K562 (cell line): Measurements from ENCODE around the gene CISD3. TPM values are rescaled to one million over a fixed set of nuclear protein-coding genes. Genes with fewer than 3 reads are reported as not detected.

Experiments
- ATAC-seq: fragments of 200-7000 bp; cut with Tn5 transposase; 3 replicates; pipeline ENCODE4 v1.9.1; 2020; ENCODE audit warnings: moderate library complexity
- BruUV-seq: library from RNA; stranded (reverse); fragments of 400-500 nt; replicated peaks from 2 replicates; lab custom pipeline; 2021; lab: Mats Ljungman, UMichigan
- CTCF ChIA-PET: fragments of 300-600 bp; formaldehyde crosslinking; extraction: SDS; loops from one replicate; lab custom pipeline; 2021; ENCODE audit warnings: low intra/inter-chr PET ratio; lab: Yijun Ruan, JAX
- POLR2A ChIA-PET: fragments of 300-600, 350-650 bp; sonication (Branson Sonifier 250); formaldehyde crosslinking; extraction: SDS; loops from one replicate; lab custom pipeline; 2021; ENCODE audit warnings: antibody characterized with exemption, inconsistent platforms; lab: Yijun Ruan, JAX
- DNase-seq, 4 experiments: peaks; one replicate each; pipeline versions ENCODE4 v3.0.0 to v3.0.0-alpha.2; 2011 to 2018; ENCODE audit warnings: low spot score in 3 of 4, mixed read lengths in 3 of 4; ENCODE audit errors: extremely low read depth in 1 of 4
- FAIRE-seq: peaks from 2 replicates; lab custom pipeline; 2011; peaks lifted over from hg19 to GRCh38; lab: Jason Lieb, UNC
- H2AFZ ChIP-seq: 2 replicates; pipeline ENCODE4 v1.6.0; 2011; ENCODE audit warnings: low read depth, low read length, control low read depth, inconsistent platforms
- H3K27ac ChIP-seq: fragments of 200-600 bp; 3 replicates; pipeline ENCODE4 v1.8.0; 2011; ENCODE audit warnings: low read depth, mild to moderate bottlenecking, control low read depth, inconsistent platforms, low read length, moderate library complexity, mixed read lengths; ENCODE audit errors: extremely low read depth
- H3K27me3 ChIP-seq, 2 experiments: fragments of 300-600 bp in 1 of 2; 2 replicates in 1 of 2; 3 replicates in 1 of 2; pipeline versions ENCODE4 v1.6.0 to v1.8.0; 2011; ENCODE audit warnings: inconsistent platforms in 2 of 2, low read length in 2 of 2, mild to moderate bottlenecking in 1 of 2, mixed read lengths in 1 of 2, moderate library complexity in 1 of 2; ENCODE audit not compliant: control insufficient read depth in 2 of 2, insufficient read depth in 2 of 2
- H3K36me3 ChIP-seq: fragments of 300-600 bp; 3 replicates; pipeline ENCODE4 v1.8.0; 2011; ENCODE audit warnings: mild to moderate bottlenecking, low read length, inconsistent platforms; ENCODE audit not compliant: control insufficient read depth, insufficient read depth
- H3K4me1 ChIP-seq, 2 experiments: fragments of 200-600 bp in 1 of 2; replicated peaks in 1 of 2; 2 replicates in 1 of 2; 3 replicates in 1 of 2; pipeline versions ENCODE4 v1.5.1 to v1.8.0; 2011; ENCODE audit warnings: inconsistent platforms in 2 of 2, low read length in 2 of 2, mild to moderate bottlenecking in 1 of 2, mixed read lengths in 1 of 2, moderate library complexity in 1 of 2; ENCODE audit not compliant: control insufficient read depth in 2 of 2, insufficient read depth in 2 of 2
- H3K4me2 ChIP-seq: 2 replicates; pipeline ENCODE4 v1.6.1; 2011; ENCODE audit warnings: low read length, control low read depth, inconsistent platforms, mixed read lengths; ENCODE audit not compliant: insufficient read depth
- H3K4me3 ChIP-seq: fragments of 200-600 bp; sonication (generic), shearing (Covaris generic); 2 replicates; pipeline ENCODE4 v1.5.1; 2016; ENCODE audit warnings: control low read depth, inconsistent platforms
- H3K79me2 ChIP-seq: fragments of 200-600 bp; 3 replicates; pipeline ENCODE4 v1.8.0; 2011; ENCODE audit warnings: low read length, inconsistent platforms; ENCODE audit not compliant: control insufficient read depth, insufficient read depth
- H3K9ac ChIP-seq, 2 experiments: 2 replicates each; pipeline versions ENCODE4 v1.6.0 to v1.6.1; 2011; ENCODE audit warnings: low read depth in 2 of 2, low read length in 2 of 2, control low read depth in 1 of 2, inconsistent platforms in 1 of 2, mild to moderate bottlenecking in 1 of 2, mixed read lengths in 1 of 2; ENCODE audit not compliant: insufficient read depth in 1 of 2
- H3K9me1 ChIP-seq: one replicate; pipeline ENCODE4 v1.6.0; 2011; ENCODE audit warnings: inconsistent platforms, mild to moderate bottlenecking, low read length, moderate library complexity; ENCODE audit not compliant: control insufficient read depth, insufficient read depth
- H3K9me3 ChIP-seq: replicated peaks from 2 replicates; pipeline ENCODE4 v1.5.1; 2011; ENCODE audit warnings: low read depth, low read length, inconsistent platforms; ENCODE audit not compliant: control insufficient read depth, insufficient read depth
- H4K20me1 ChIP-seq: replicated peaks from 2 replicates; pipeline ENCODE4 v1.6.1; 2011; ENCODE audit warnings: low read length, inconsistent platforms, mixed read lengths; ENCODE audit not compliant: control insufficient read depth, insufficient read depth
- CREM ChIP-seq: IDR thresholded peaks from 2 replicates; pipeline ENCODE4 v1.6.1; 2014; ENCODE audit warnings: antibody characterized with exemption, low read depth
- E2F8 ChIP-seq: fragments of 450-650 bp; IDR thresholded peaks from 2 replicates; pipeline ENCODE4 v1.7.1; 2018; ENCODE audit warnings: mild to moderate bottlenecking, low read depth; ENCODE audit not compliant: partially characterized antibody
- EP400 ChIP-seq: fragments of 450-650 bp; IDR thresholded peaks from 2 replicates; pipeline ENCODE4 v1.6.1; 2017; ENCODE audit warnings: antibody characterized with exemption, mild to moderate bottlenecking, moderate library complexity
- ESRRB ChIP-seq: fragments of 250-450 bp; sonication (Bioruptor Pico); IDR thresholded peaks from 2 replicates; pipeline ENCODE4 v1.5.0; 2020; ENCODE audit warnings: mild to moderate bottlenecking, moderate library complexity, borderline replicate concordance
- IRF2 ChIP-seq: sonication (generic); formaldehyde crosslinking; IDR thresholded peaks from 2 replicates; pipeline ENCODE4 v1.8.1; 2022; ENCODE audit warnings: mild to moderate bottlenecking, missing genetic modification reagents
- KAT2B ChIP-seq: IDR thresholded peaks from one replicate; pipeline ENCODE4 v1.6.1; 2012; ENCODE audit warnings: low read depth, mild to moderate bottlenecking, control low read depth, inconsistent platforms, low read length, moderate library complexity
- KDM2B ChIP-seq: fragments of 250-450 bp; sonication (Bioruptor Pico); IDR thresholded peaks from 2 replicates; pipeline ENCODE4 v1.8.0; 2021; ENCODE audit warnings: mild to moderate bottlenecking, moderate library complexity
- MAFF ChIP-seq: IDR thresholded peaks from 2 replicates; pipeline ENCODE4 v1.6.1; 2012; ENCODE audit warnings: low read length, improper control_type of control experiment
- MBD2 ChIP-seq: sonication (generic); IDR thresholded peaks from 2 replicates; pipeline ENCODE4 v1.6.1; 2016; ENCODE audit warnings: low read depth, borderline replicate concordance
- MED1 ChIP-seq: sonication (generic); formaldehyde crosslinking; IDR thresholded peaks from 2 replicates; pipeline ENCODE4 v1.8.1; 2023; ENCODE audit warnings: missing genetic modification reagents, borderline replicate concordance
- NCOR1 ChIP-seq: fragments of 450-650 bp; IDR thresholded peaks from 2 replicates; pipeline ENCODE4 v1.6.1; 2016; ENCODE audit warnings: mild to moderate bottlenecking, moderate library complexity
- POLR2A ChIP-seq: fragments of 450-650 bp; conservative IDR thresholded peaks from 2 replicates; pipeline ENCODE4 v1.6.1; 2016
- POLR3G ChIP-seq: IDR thresholded peaks from 2 replicates; pipeline ENCODE4 v1.6.1; 2011; ENCODE audit not compliant: insufficient read length, insufficient replicate concordance; ENCODE audit errors: extremely low read depth
- POU5F1 ChIP-seq: fragments of 150-350 bp; IDR thresholded peaks from 2 replicates; pipeline ENCODE4 v1.6.1; 2014; ENCODE audit warnings: borderline replicate concordance, low read length, low read depth, mild to moderate bottlenecking; ENCODE audit not compliant: partially characterized antibody
- PRPF4 ChIP-seq: fragments of 200-400 bp; formaldehyde crosslinking; IDR thresholded peaks from one replicate; pipeline ENCODE4 v1.6.1; 2017; ENCODE audit warnings: low read length, low read depth, mild to moderate bottlenecking; ENCODE audit not compliant: insufficient read depth, poor library complexity, severe bottlenecking
- PTRF ChIP-seq: fragments of 450-650 bp; IDR thresholded peaks from 2 replicates; pipeline ENCODE4 v1.6.1; 2016; ENCODE audit warnings: mild to moderate bottlenecking, missing genetic modification characterization, missing compliant biosample characterization
- RUNX1 ChIP-seq: sonication (generic); IDR thresholded peaks from 2 replicates; pipeline ENCODE4 v1.6.1; 2016; ENCODE audit warnings: antibody characterized with exemption, low read depth
- SNAPC5 ChIP-seq: fragments of 250-450 bp; sonication (Bioruptor Pico); IDR thresholded peaks from 2 replicates; pipeline ENCODE4 v1.8.0; 2021; ENCODE audit warnings: moderate library complexity, mild to moderate bottlenecking, inconsistent platforms
- SRSF7 ChIP-seq: fragments of 200-400 bp; formaldehyde crosslinking; optimal IDR thresholded peaks from 2 replicates; pipeline ENCODE3; 2017; ENCODE audit warnings: mild to moderate bottlenecking, low read depth, low read length
- ZC3H11A ChIP-seq: IDR thresholded peaks from 2 replicates; pipeline ENCODE4 v1.6.1; 2012; ENCODE audit warnings: low read depth, low read length, improper control_type of control experiment
- ZNF174 ChIP-seq: fragments of 250-450 bp; sonication (Bioruptor Pico); IDR thresholded peaks from 2 replicates; pipeline ENCODE4 v1.4.0; 2020; ENCODE audit warnings: mild to moderate bottlenecking
- WGBS: fragments of 100-300 bp; shearing (Covaris generic); methylation state at CpG from one replicate; pipeline ENCODE4 v1.1.6; 2016; ENCODE audit warnings: low coverage, mixed read lengths; ENCODE audit not compliant: insufficient coverage; ENCODE audit errors: missing lambda C conversion rate; 5-methylcytosine and 5-hydroxymethylcytosine counted together
- in situ Hi-C: fragments of 300-500 bp; cut with MboI; formaldehyde crosslinking; loops from 4 replicates; pipeline ENCODE4 v1.15.0; 2018; ENCODE audit warnings: inconsistent platforms, mixed read lengths
- intact Hi-C: fragments of 100-400 bp; cut with micrococcal nuclease; formaldehyde crosslinking; loops from 2 replicates; pipeline ENCODE4 v1.14.2; 2022
- polyA plus RNA-seq, 8 experiments: library from polyadenylated mRNA; depleted of rRNA in 4 of 8; stranded (reverse) in 5 of 8; unstranded in 3 of 8; fragments of >200 nt; fragmentation: Nextera tagmentation in 2 of 8; fragmentation: Illumina TruSeq in 1 of 8; extraction: Ambion mirVana in 2 of 8; extraction: Trizol in 1 of 8; gene quantifications; 2 replicates each; pipeline versions ENCODE4 v1.2.1 to v1.2.3, GENCODE V29; 2011 to 2014; ENCODE audit warnings: inconsistent platforms in 1 of 8, missing spikeins in 1 of 8
- total RNA-seq, 7 experiments: library from RNA; depleted of rRNA in 6 of 7; stranded (reverse); fragments of >200 nt in 6 of 7; fragmentation: Illumina TruSeq in 2 of 7; extraction: Trizol in 2 of 7; gene quantifications; 2 replicates each; pipeline versions ENCODE4 v1.2.1 to v1.2.3, GENCODE V29; 2011 to 2021; ENCODE audit warnings: low replicate concordance in 1 of 7

CISD3 gene
- total and polyA plus RNA-seq, 9 of the 15 experiments (the other 6 are each of a cell fraction or from before 2014, with no cell fraction given): 5.0 to 60.7 (median 15.7) TPM

- intact Hi-C loops (loop anchor here (5.0 to 10.0 kb wide), 4 partner anchors 47 to 405 kb away; partner anchors contain the start of genes PLXDC1 and RPL23), in situ Hi-C loops (no loop called here)
- POLR2A ChIA-PET: interaction anchor here (0.6 to 1.1 kb wide), 3 partner anchors 18 to 173 kb away, joined by 3 to 4 read pairs (median 4); no protein-coding TSS in a partner anchor
- Histone ChIP-seq H2AFZ (peak overlapping the region; percentile 67), H3K36me3 (peaks cover 12% of the 10 kb centered on the region), H3K9me1 (peaks cover 4% of the 10 kb centered on the region), H3K9ac (peak overlapping the region; percentile 90 to 92), H3K79me2 (peaks cover 87% of the 10 kb centered on the region), H3K4me1 (peaks cover 24 to 61% of the 10 kb centered on the region in 2 experiments), H3K9me3 (no peaks in the 10 kb centered on the region), H3K4me2 (peak overlapping the region; percentile 86), H3K27me3 (no peaks in the 10 kb centered on the region), H3K4me3 (peak overlapping the region; percentile 74), H4K20me1 (peaks cover 9% of the 10 kb centered on the region), H3K27ac (peak overlapping the region; percentile 86)
- 11% methylated on average over 58 of the region's 79 CpGs for WGBS
- TSS peak; percentile 86 for BruUV-seq
- DNase-seq (peak; percentile 59 to 96 (median 74)), ATAC-seq (peak; percentile 65), FAIRE-seq (no peak)
- CTCF ChIA-PET: no interaction called here
- no peak for TF ChIP-seq KAT2B
- no peak for TF ChIP-seq ZNF174 (CRISPR knock-in tag)
- no peak for TF ChIP-seq PRPF4
- TF ChIP-seq MBD2: peak; percentile 60; the same call in 1 of the 2 replicates
- TF ChIP-seq CREM: peak; percentile 61
- no peak for TF ChIP-seq KDM2B (CRISPR knock-in tag)
- no peak for TF ChIP-seq POU5F1
- no peak for TF ChIP-seq IRF2
- TF ChIP-seq ESRRB (CRISPR knock-in tag): no peak
- TF ChIP-seq NCOR1: peak; percentile 42; the same call in 1 of the 2 replicates
- peak; percentile 77 for TF ChIP-seq EP400
- TF ChIP-seq POLR2A: peak; percentile 93
- no peak for TF ChIP-seq RUNX1
- TF ChIP-seq E2F8: peak; percentile 88
- TF ChIP-seq SRSF7: no peak
- no peak for TF ChIP-seq PTRF (tag)
- TF ChIP-seq ZC3H11A: no peak
- TF ChIP-seq MAFF: no peak
- no peak for TF ChIP-seq MED1 (CRISPR knock-in tag)
- no peak for TF ChIP-seq POLR3G
- TF ChIP-seq SNAPC5 (CRISPR knock-in tag): no peak
These were observed 19.3 kb downstream of the CISD3 start for GRCh38 chr17:38749223-38750043.
